Measurements from ENCODE around the gene ITCH. TPM values are rescaled to one million over a fixed set of nuclear protein-coding genes. Genes with fewer than 3 reads are reported as not detected.
"Not testable (repeated sequence)": the region's sequence is repeated elsewhere in the genome, so short reads cannot be mapped to it uniquely, and the experiment has no call there.

The ITCH gene
- total RNA-seq, 2 experiments from 2014 or later = 44.2 to 47.0 TPM

GRCh38 chr20:34483585-34484220 lies 120.6 kb downstream of the ITCH start:
- CTCF ChIA-PET = interaction anchor here (0.9 kb wide), 1 partner anchor 11 kb away, joined by 3 read pairs; no protein-coding TSS in a partner anchor
- H3K36me3 ChIP-seq (ENCODE audit: insufficient read depth, low read length) = peaks cover 50% of the 10 kb centered on the region
- H3K4me3 ChIP-seq (ENCODE audit: low read length); H3K4me1 Mint-ChIP-seq (ENCODE audit: low read depth); POLR2A ChIA-PET; H3K4me3 Mint-ChIP-seq; H3K27ac Mint-ChIP-seq; ATAC-seq (ENCODE audit: poor library complexity); intact Hi-C loops (cut with DNase I, micrococcal nuclease); DNase-seq; H3K27me3 Mint-ChIP-seq; H3K27ac ChIP-seq (ENCODE audit: low read depth in 1 of 2, low read length in 2 of 2); H3K27me3 ChIP-seq (ENCODE audit: control insufficient read depth in 1 of 2, insufficient read depth in 2 of 2, low read length in 2 of 2); H3K9me3 Mint-ChIP-seq; H3K4me1 ChIP-seq (ENCODE audit: insufficient read depth, low read length); H3K9me3 ChIP-seq (ENCODE audit: control insufficient read depth in 1 of 2, insufficient read depth in 1 of 2, low read length in 2 of 2): not testable (repeated sequence)
- peaks cover 88% of the 10 kb centered on the region for H3K36me3 Mint-ChIP-seq (ENCODE audit: low read depth)

DNA sequence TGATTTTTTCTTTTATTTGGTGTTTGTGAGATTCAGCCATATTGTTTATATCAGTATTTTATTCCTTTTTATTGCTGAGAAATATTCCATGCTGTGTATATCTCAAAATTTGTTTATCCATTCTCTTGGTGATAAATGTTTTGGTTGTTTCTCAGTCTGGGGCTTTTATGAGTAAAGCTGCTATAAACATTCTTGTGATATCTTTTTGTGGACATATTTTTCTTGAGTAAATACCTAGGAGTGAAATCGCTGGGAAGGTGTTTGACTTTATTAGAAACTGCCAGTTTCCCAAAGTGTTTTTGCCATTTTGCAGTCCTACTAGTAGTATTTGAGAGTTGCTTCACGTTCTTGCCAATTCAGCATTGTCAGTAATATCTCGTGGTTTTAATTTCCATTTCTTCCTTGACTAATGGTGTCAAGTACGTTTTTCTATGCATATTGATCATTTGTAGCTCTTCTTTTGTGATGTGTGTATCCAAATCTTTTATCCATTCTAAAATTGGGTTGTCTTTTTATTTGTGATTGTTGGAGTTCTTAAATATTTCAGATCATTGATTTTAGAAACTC lies 122.1 kb downstream of the ITCH start:
- Histone ChIP-seq H3K9me3 (ENCODE audit: control insufficient read depth in 1 of 2, insufficient read depth in 1 of 2, low read length in 2 of 2) (peaks cover 0 to 7% of the 10 kb centered on the region in 2 experiments), H3K27ac (ENCODE audit: low read depth in 1 of 2, low read length in 2 of 2) (no peak overlapping the region), H3K4me1 (ENCODE audit: insufficient read depth, low read length) (no peaks in the 10 kb centered on the region), H3K27me3 (ENCODE audit: control insufficient read depth in 1 of 2, insufficient read depth in 2 of 2, low read length in 2 of 2) (no peaks in the 10 kb centered on the region), H3K36me3 (ENCODE audit: insufficient read depth, low read length) (peaks cover 55% of the 10 kb centered on the region), H3K4me3 (ENCODE audit: low read length) (no peak overlapping the region)
- CTCF ChIA-PET = interaction anchor here (1.2 kb wide), 1 partner anchor 172 kb away, joined by 4 read pairs; no protein-coding TSS in a partner anchor
- Mint-ChIP-seq H3K4me1 (ENCODE audit: low read depth) (no peaks in the 10 kb centered on the region), H3K27me3 (no peaks in the 10 kb centered on the region), H3K27ac (no peak overlapping the region), H3K9me3 (no peaks in the 10 kb centered on the region), H3K4me3 (no peak overlapping the region), H3K36me3 (ENCODE audit: low read depth) (peaks cover 86% of the 10 kb centered on the region)
- DNase-seq = no peak
- ATAC-seq (ENCODE audit: poor library complexity) = no peak
- POLR2A ChIA-PET = no interaction called here
- intact Hi-C loops (cut with DNase I, micrococcal nuclease) = no loop called here
- TF ChIP-seq, protein P1, sequence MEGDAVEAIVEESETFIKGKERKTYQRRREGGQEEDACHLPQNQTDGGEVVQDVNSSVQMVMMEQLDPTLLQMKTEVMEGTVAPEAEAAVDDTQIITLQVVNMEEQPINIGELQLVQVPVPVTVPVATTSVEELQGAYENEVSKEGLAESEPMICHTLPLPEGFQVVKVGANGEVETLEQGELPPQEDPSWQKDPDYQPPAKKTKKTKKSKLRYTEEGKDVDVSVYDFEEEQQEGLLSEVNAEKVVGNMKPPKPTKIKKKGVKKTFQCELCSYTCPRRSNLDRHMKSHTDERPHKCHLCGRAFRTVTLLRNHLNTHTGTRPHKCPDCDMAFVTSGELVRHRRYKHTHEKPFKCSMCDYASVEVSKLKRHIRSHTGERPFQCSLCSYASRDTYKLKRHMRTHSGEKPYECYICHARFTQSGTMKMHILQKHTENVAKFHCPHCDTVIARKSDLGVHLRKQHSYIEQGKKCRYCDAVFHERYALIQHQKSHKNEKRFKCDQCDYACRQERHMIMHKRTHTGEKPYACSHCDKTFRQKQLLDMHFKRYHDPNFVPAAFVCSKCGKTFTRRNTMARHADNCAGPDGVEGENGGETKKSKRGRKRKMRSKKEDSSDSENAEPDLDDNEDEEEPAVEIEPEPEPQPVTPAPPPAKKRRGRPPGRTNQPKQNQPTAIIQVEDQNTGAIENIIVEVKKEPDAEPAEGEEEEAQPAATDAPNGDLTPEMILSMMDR (IDR thresholded peaks at IDR 0.05) = no peak

- no peak overlapping the region for H3K27ac ChIP-seq (ENCODE audit: low read depth in 1 of 2, low read length in 2 of 2)
- TF ChIP-seq, protein P1 (IDR thresholded peaks at IDR 0.05) = no peak
- Mint-ChIP-seq H3K36me3 (ENCODE audit: low read depth) (peaks cover 79% of the 10 kb centered on the region), H3K4me1 (ENCODE audit: low read depth) (no peaks in the 10 kb centered on the region), H3K27ac (no peak overlapping the region), H3K4me3 (no peak overlapping the region), H3K9me3 (no peaks in the 10 kb centered on the region), H3K27me3 (no peaks in the 10 kb centered on the region)
- H3K36me3 ChIP-seq (ENCODE audit: insufficient read depth, low read length) = peaks cover 73% of the 10 kb centered on the region
- no peak for ATAC-seq (ENCODE audit: poor library complexity)
- no peaks in the 10 kb centered on the region for H3K27me3 ChIP-seq (ENCODE audit: control insufficient read depth in 1 of 2, insufficient read depth in 2 of 2, low read length in 2 of 2)
- intact Hi-C loops (cut with DNase I, micrococcal nuclease) = no loop called here
- POLR2A ChIA-PET = no interaction called here
- CTCF ChIA-PET = interaction anchor here (0.6 kb wide), 1 partner anchor 119 kb away, joined by 3 read pairs; no protein-coding TSS in a partner anchor
- no peaks in the 10 kb centered on the region for H3K4me1 ChIP-seq (ENCODE audit: insufficient read depth, low read length)
- H3K9me3 ChIP-seq (ENCODE audit: control insufficient read depth in 1 of 2, insufficient read depth in 1 of 2, low read length in 2 of 2) = no peaks in the 10 kb centered on the region
- H3K4me3 ChIP-seq (ENCODE audit: low read length) = no peak overlapping the region
- no peak for DNase-seq
Measured at GRCh38 chr20:34491226-34491931, 128.3 kb downstream of the ITCH start.
